Testis (tissue), 3 donors: ENCODE results near the gene IFNE. TPM values are rescaled to one million over a fixed set of nuclear protein-coding genes. Genes with fewer than 3 reads are reported as not detected.

Source experiments
- DNase-seq: peaks from one replicate; pipeline ENCODE4 v3.0.0-alpha.2; 2019
- H3K27ac ChIP-seq, 2 donors: fragments of 200-600 bp; sonication (generic); one replicate each; pipeline ENCODE4 v1.5.1; 2019
- H3K27me3 ChIP-seq: fragments of 200-600 bp; sonication (generic); one replicate; pipeline ENCODE4 v1.5.1; 2019
- H3K36me3 ChIP-seq: fragments of 200-600 bp; sonication (generic); one replicate; pipeline ENCODE4 v1.5.1; 2017; ENCODE audit warnings: low read depth; ENCODE audit errors: missing control alignments
- H3K4me1 ChIP-seq: fragments of 200-600 bp; sonication (generic); one replicate; pipeline ENCODE4 v1.5.1; 2019
- H3K4me3 ChIP-seq, 2 donors: fragments of 200-600 bp; sonication (generic); one replicate each; pipeline ENCODE4 v1.5.1; 2017 to 2019
- H3K9me3 ChIP-seq: fragments of 200-600 bp; sonication (generic); one replicate; pipeline ENCODE4 v1.5.1; 2017
- CTCF ChIP-seq, 3 experiments: fragments of 450-650 bp in 2 of 3; fragments of 200-600 bp in 1 of 3; sonication (generic) in 1 of 3; IDR thresholded peaks; one replicate each; pipeline ENCODE4 v1.5.1; 2016 to 2019; ENCODE audit warnings: antibody characterized with exemption in 3 of 3, mild to moderate bottlenecking in 2 of 3, moderate library complexity in 1 of 3
- POLR2A ChIP-seq: fragments of 450-650 bp; IDR thresholded peaks from one replicate; pipeline ENCODE4 v1.6.1; 2017; ENCODE audit warnings: antibody characterized with exemption, mild to moderate bottlenecking, moderate library complexity
- WGBS, 2 donors: methylation state at CpG; one replicate each; pipeline ENCODE4 v1.1.5; 2018; 5-methylcytosine and 5-hydroxymethylcytosine counted together
- intact Hi-C: fragments of 100-400 bp; cut with DNase I; formaldehyde crosslinking; loops from one replicate; pipeline ENCODE4 v1.15.1; 2023; ENCODE audit warnings: low total_unique reads
- polyA plus RNA-seq: library from polyadenylated mRNA; stranded (reverse); fragments of 350-450 nt; fragmentation: Illumina TruSeq; extraction: RNeasy Lipid Tissue Mini Kit (QIAGEN cat#74804); gene quantifications from one replicate; pipeline ENCODE4 v1.2.3, GENCODE V29; 2014; ENCODE audit warnings: low read depth, low replicate concordance; ENCODE audit not compliant: insufficient read depth
- total RNA-seq, 2 donors: library from RNA; depleted of rRNA; stranded (reverse); fragments of >200 nt; gene quantifications; one replicate each; pipeline ENCODE4 v1.2.3, GENCODE V29; 2016

IFNE gene
- total and polyA plus RNA-seq, 3 donors from 2014 or later = 0.47 TPM; not detected in 2

GRCh38 chr9:21523021-21524014, 41.2 kb upstream of the IFNE start:
- no peak for DNase-seq
- TF ChIP-seq CTCF (IDR thresholded peaks at IDR 0.05) = no peak
- no peak overlapping the region for H3K4me3 ChIP-seq
- no peaks in the 10 kb centered on the region for H3K27me3 ChIP-seq
- no peaks in the 10 kb centered on the region for H3K4me1 ChIP-seq
- H3K36me3 ChIP-seq = no peaks in the 10 kb centered on the region
- 88 to 94% methylated on average over 2 of the region's 2 CpGs for WGBS, 2 donors
- no peaks in the 10 kb centered on the region for H3K9me3 ChIP-seq
- intact Hi-C loops = no loop called here
- no peak overlapping the region for H3K27ac ChIP-seq

DNA sequence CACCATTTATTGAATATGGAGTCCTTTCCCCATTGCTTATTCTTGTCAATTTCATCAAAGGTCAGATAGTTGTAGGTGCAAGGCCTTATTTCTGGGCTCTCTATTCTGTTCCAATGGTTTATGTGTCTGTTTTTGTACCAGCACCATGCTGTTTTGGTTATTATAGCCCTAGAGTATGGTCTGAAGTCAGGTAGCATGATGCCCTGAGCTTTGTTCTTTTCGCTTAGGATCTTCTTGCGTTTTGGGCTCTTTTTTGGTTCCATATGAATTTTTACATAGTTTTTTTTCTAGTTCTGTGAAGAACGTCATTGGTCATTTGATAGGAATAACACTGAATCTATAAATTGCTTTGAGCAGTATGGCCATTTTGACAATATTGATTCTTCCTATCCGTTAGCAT, 40.2 kb upstream of the IFNE start:
- 91 to 93% methylated on average over 4 of the region's 4 CpGs for WGBS, 2 donors

DNA sequence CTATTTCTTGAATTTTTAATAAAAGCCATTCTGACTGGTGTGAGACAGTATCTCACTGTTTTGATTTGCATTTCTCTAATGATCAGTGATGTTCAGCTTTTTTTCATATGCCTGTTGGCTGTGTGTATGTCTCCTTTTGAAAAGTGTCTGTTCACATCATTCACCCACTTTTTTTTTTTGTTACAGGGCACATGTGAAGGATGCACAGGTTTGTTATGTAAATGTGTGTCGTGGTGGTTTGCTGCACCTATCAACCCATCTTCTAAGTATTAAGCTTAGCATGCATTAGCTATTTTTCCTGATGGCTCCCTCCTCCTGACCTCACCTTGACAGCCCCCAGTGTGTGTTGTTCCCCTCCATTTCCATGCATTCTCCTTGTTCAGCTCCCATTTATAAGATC, 39.3 kb upstream of the IFNE start:
- TF ChIP-seq CTCF (IDR thresholded peaks at IDR 0.05) (no peak), POLR2A (no peak)
- intact Hi-C loops = no loop called here
- Histone ChIP-seq H3K27ac (no peak overlapping the region), H3K4me1 (no peaks in the 10 kb centered on the region), H3K9me3 (no peaks in the 10 kb centered on the region), H3K27me3 (no peaks in the 10 kb centered on the region), H3K36me3 (no peaks in the 10 kb centered on the region), H3K4me3 (no peak overlapping the region)
- whole genome bisulfite sequencing, 2 donors = 79 to 86% methylated on average over 1 of the region's 1 CpG
- DNase-seq = no peak

More for the DNA sequence above, 40.2 kb upstream of the IFNE start:
- H3K27me3 ChIP-seq = no peaks in the 10 kb centered on the region
- no peak for DNase-seq
- H3K36me3 ChIP-seq = no peaks in the 10 kb centered on the region
- H3K4me1 ChIP-seq = no peaks in the 10 kb centered on the region
- TF ChIP-seq CTCF (IDR thresholded peaks at IDR 0.05) (no peak), POLR2A (no peak)
- intact Hi-C loops = no loop called here
- no peak overlapping the region for H3K4me3 ChIP-seq
- no peak overlapping the region for H3K27ac ChIP-seq
- no peaks in the 10 kb centered on the region for H3K9me3 ChIP-seq

GRCh38 chr9:21520501-21521228, 38.6 kb upstream of the IFNE start:
- no peak for TF ChIP-seq CTCF (IDR thresholded peaks at IDR 0.05)
- TF ChIP-seq POLR2A = no peak
- Histone ChIP-seq H3K36me3 (no peaks in the 10 kb centered on the region), H3K4me3 (no peak overlapping the region), H3K27ac (no peak overlapping the region), H3K4me1 (no peaks in the 10 kb centered on the region), H3K27me3 (no peaks in the 10 kb centered on the region), H3K9me3 (no peaks in the 10 kb centered on the region)
- intact Hi-C loops = no loop called here
- no peak for DNase-seq
- WGBS, 2 donors = 74 to 86% methylated on average over 5 of the region's 5 CpGs
